Activated CD4-positive, CD25-positive, alpha-beta regulatory T cell treated with anti-CD3 and anti-CD28 coated beads, Interleukin-2, amount 50 U/mL, for 24 hours (primary cell): ENCODE measurements around the gene LRP1-AS.
"Not testable (repeated sequence)": the region's sequence is repeated elsewhere in the genome, so short reads cannot be mapped to it uniquely, and the experiment has no call there.

Experiments
- ATAC-seq, 2 donors: fragments of 150-1000 bp; cut with Tn5 transposase; one replicate each; pipeline ENCODE4 v1.10.0; 2021; ENCODE audit warnings: mild to moderate bottlenecking in 1 of 2, moderate library complexity in 1 of 2

Gene LRP1-AS

DNA sequence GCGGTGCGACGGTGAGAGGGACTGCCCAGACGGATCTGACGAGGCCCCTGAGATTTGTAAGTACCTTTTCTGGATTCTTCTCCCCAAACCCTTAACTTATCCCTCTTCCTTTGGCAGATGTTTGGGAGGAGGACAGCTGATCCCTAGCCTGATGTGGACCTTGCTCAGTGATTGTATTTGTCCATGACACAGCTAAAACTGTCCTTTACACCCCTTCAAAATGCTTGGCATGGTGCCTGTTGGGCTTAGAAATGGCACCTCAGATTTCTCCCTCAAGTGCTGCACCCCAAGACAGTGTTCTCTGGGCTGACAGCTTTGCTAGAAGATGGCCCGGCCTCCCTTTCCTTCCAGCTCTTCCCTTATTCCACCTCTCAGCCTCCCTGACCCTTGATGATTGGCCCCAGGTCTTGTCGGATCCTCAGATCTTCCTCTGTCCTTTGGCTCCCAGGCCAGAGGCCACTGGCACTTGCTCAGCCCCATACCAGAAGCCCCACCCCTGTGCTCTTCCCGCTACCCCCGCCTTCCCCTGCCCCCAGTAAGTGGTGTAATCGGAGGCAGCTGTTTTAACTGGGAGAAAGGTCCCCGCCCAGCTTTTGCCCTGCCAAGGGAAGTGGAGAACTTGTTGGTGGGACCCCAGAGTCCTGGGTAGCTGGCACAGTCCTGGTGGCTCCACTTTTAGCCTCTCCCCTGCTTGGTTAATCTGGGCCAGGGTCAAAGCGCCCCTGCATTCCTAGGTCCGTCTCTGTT lies 8.7 kb downstream of the LRP1-AS start:
- ATAC-seq = no peak

DNA sequence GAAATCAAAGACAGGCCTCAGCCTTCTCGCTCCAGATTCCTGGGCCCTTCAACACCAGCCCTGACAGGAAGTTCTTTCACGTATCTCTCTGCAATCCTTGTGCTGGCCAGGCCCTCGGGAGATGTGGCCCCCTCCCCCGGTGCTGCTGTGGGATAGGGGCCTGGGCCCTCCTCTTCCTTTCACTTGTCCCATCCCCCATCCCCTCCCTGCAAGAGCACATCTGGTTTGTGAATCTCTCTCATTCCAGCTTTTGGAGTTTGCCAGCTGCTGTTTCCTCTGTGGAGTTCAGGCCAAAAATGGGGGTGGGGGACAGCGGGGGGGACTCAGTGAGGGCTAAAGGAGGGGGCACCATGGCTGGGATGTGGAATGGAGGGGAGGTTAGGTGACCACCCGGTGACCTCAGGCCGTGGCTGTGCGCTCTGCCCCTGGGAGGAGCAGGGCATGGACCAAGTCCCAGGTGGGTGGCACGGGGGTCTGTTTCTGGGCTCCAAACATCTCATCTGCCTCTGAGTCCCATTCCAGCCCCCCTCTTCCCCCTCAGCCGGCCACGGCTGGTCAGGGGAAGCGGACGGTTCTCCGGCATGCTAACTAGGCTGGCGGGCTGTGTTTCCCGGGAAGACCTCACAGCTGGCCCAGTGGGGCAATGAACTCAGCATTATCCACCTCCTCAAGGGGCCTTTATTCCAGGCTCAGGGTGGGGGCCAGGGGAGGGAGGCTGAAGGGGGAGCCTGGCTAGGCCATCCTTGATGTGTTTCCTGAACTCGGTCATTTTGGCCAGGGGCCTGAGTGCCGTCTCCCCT lies 11.7 kb downstream of the LRP1-AS start:
- no peak for ATAC-seq

DNA sequence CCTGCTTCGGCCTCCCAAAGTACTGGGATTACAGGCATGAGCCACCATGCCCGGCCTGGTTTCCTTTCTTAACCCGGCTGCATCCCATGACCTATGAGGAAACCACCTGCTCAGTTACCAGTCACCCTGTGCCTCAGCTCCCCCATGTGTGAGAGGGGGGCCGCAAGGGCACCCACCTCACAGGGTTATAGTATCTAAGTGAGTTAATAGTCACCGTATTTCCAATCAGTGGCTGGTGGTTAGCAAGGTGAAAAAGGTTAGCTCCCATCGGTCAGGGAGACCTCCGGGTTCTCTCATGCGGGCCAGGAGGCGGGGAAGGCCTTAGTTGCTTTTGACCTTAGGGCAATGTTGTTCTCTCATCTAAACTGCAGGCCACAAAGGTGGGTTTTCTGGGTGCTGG lies 12.5 kb downstream of the LRP1-AS start:
- ATAC-seq = no peak

DNA sequence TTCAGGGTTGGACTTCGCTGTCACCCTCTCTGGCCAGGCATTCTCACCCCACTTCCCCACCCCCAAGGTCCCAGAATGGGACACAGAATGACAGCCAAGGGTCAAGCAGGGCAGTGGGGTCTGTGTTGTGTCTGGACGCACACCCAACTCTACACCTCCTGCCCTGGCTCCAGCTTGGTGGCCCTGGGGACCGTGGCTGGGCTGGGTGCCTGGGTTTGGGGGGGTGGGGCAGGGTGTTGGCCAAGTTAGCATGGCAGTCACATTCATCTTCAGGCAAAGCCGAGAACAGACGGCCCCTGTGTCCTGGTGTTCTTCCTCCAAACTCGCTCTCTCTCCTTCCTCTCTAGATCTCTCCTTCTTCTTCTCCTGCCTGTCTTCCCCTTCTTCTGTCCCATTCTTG lies 13.5 kb downstream of the LRP1-AS start:
- no peak for ATAC-seq

DNA sequence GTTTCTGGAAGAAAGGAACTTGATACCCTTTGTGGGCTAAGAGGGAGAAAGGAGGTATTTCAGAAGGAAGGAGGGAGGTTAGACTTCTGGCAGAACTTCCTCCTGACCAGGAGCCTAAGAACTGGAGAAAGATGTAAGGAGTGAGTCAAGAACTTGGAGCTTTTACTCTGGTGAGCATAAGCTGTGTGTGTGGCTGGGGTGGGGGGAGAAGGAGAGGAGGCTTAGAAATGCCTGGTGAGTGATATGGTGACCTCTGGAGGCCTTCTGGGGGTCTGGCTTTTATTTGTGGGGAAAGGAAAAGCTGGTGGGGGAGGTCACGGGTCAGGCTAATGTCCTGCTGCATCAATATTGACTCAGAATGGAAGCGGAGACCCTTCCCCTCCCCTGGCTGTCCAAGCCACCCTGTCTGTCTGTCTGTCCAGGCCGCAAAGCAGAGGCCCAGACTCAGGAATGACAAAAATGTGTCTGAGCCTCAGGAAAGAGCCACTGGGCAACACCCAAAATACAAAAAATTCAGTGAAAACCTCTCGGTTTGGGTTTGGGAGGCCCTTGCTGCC lies 14.3 kb downstream of the LRP1-AS start:
- no peak for ATAC-seq

DNA sequence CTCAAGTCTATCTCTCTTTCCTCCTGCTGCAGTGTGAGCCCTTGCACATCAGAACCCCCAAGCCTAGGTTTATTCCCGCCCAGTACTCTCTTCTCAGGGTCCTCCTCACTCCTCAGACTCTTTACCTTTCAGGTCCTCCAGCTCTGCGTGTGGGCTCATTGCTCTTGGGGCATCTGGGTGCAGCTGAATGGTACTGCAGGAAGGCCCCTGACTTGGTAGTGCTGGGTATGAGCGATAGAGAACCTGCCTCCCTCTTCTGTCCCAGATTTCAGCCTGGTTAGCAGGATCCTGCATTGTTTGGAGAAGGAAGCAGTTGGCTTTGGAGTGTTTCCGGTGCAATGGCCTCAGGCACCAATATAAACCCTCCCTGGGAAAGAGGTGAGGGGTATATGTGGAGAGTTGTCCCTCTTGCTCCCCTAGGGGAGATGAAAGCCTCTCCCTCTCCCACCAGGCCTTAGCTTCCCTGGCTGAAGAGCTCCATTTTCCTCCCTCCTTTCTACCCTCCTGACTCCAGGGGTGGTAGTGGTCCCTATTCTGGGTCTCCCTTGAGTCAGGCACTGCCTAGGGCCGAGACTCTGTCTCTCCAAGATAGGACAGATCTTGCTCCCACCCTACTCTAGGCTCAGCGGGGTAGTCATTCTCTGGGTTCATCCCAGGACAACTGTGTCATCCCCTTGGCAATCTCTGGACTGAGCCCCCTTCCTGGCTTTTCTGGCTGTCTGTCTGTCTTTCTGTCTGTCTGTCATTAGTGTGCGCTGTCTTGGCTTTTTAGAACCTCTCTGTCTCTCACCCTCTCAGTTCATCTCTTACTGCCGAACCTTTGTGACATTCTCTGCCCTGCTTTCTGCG lies 15.3 kb downstream of the LRP1-AS start:
- ATAC-seq = no peak

DNA sequence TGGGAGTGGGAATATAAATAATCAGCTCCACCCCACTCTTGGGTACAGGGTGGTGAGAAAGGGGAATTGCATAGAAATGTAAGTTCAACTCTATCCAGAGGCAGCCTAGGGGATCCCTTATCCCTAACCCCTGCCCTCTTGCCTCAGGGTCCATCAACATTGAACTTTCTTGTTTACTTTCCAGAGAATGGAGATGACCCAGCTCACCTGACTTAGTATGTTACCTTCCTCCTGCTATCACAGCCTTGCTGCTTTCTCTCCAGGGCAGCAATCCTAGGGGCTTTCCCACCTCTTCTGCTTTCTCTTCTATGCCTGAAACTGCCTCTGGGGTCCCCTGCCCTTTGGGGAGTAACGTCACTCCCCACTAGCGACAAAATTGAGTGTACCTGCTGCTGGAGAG lies 16.5 kb downstream of the LRP1-AS start:
- peak in 1 of 2 donors; percentile 25 for ATAC-seq

DNA sequence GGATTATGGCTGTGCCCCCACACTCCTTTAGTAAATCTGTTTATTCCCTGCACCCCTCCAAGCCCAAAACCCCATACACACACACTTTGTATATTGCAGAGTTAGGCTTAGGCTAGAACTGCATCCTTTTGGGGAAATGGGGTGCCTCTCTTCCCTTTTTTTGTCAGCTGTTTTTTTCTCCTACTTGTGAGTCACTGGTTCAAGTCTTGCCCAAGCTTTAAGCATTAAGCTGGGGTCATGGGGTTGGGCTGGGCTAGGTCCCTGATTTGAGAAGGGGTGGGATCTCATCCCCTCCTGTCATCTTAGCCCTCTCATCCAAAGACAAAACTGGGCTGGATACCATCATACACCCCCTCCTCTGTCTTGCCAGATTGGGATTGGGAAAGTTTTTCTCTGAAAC lies 17.5 kb downstream of the LRP1-AS start:
- ATAC-seq = no peak

DNA sequence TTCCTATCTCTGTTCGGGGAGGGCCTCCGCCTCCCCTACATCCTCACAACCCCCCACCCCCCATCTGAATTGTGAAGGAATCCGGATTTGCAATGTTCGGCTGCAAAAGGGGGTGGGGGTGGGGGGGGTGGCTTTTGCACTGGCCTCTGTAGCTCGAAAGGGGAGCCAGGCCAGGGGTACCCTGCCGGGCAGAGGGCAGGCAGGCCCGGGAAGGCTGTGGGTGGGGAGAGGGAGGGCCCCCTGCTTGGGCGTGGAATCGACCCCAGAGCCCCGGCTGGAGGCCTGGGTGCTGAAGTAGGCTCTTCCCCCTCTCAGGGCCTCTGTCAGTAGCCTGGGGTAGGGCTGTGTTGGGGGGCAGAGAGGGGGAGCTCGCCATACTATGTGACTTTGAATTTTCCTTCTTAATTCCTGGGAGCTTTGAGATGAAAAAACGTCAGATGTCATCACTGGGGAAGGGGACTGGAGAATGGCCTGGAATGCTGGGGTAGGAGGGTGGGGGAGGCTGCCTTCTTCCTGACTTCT lies 18.0 kb downstream of the LRP1-AS start:
- ATAC-seq = no peak

DNA sequence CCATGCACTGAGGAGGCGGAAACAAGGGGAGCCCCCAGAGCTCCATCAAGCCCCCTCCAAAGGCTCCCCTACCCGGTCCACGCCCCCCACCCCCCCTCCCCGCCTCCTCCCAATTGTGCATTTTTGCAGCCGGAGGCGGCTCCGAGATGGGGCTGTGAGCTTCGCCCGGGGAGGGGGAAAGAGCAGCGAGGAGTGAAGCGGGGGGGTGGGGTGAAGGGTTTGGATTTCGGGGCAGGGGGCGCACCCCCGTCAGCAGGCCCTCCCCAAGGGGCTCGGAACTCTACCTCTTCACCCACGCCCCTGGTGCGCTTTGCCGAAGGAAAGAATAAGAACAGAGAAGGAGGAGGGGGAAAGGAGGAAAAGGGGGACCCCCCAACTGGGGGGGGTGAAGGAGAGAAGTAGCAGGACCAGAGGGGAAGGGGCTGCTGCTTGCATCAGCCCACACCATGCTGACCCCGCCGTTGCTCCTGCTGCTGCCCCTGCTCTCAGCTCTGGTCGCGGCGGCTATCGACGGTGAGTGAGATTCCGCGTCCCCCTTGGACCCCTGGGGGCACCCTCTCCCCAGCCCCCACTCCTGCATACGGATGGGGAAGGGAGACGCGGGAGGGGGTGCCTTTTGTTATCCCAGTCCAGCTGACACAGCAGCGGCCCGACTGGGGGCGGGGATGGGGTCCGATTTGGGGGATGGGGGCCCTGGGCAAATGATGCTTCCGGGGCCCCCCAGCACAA lies 18.7 kb downstream of the LRP1-AS start:
- no peak for ATAC-seq

DNA sequence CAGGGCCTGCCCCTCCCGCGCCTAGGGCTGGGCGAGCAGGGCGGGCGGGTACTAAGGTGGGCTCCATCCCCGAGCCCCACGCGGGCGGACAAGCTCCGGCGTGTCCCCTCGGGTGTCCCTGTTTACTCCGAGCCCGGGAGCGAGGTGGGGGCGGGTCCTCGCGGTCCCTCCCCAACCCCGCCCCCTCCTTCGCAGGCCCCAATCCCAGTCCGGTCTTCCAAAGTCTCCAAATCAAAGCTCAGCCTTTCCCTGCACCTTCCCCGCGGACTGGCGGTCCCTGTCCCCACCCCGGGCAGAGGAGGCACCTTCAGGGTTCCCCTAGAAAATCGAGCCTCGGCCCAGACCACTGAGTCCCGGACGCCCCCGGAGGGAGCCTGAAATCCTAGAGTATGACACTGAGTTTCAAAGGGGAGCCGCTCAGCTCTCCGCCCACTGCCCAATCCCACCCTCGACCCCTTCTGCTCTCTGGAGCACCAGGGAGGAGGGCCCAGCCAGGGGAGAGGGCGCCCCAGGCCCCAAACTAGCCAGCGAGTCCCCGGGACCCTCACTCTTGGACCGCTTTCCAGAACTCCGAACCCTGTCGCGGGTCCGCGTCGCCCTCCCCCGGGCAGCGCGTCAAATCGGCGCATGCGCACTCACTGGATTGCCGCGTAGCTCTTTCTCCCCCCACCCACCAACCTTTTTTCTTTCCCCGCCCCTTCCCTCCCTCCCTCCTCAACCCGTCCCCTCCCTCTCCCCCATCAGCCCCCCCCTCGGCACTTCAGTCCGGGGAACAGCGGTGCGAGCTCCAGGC lies 19.5 kb downstream of the LRP1-AS start, which contains the start of gene LRP1:
Gene LRP1 (plus strand): TSS at position 758 of the 793 bp plus-strand sequence. CDS start 482 bp downstream, outside the sequence.
- peak; percentile 54 to 56 for ATAC-seq

DNA sequence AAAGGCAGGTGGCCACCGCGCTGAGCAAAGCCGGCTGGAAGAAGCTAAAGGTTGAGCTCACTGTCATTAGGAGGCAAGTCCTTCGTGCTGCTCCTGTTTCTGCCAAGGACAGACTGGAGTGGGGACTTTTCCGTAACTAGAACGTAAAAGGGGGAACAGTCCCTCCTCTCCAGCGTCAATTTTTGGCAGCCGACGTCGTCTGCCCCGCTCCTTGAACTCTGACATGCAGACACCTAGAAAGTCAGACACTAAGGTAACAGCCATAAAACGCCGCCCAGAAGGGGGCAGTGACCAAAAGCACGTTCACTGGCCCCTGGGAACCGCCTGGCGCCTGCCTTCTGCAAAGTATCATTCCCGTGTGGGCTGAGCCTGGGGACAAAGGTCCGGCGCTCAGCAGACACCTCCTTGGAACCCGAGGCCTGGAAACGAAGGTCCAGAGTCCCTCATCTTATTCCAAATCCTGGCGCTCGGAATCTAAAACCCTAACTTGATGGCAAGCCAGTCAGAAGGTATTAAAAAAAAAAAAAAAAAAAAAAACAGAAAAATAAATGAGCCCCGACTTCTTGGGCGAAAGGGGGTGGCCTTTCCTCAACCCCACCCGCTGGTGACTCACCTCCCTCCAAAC lies 20.2 kb downstream of the LRP1-AS start:
- ATAC-seq = peak in 1 of 2 donors; percentile 36

DNA sequence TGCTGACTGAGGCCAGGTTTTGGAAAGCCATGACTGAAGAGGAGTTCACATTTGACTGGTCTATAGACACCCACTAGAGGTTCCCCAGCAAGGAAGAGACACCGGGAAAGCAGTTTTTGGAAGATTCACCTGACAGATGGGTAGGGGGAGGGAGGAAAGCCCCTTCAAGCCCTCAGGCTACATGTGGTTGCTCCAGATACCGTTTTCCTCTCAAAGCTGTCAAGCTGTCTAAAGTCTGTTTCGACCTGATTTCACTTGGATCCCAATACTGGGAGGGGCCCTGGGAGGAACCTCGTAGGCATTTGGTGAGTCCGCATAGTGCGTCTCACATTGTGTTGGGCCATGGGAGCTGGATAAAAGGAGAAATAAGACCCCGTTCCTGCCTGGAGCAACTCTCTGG lies 20.9 kb downstream of the LRP1-AS start:
- ATAC-seq = no peak

DNA sequence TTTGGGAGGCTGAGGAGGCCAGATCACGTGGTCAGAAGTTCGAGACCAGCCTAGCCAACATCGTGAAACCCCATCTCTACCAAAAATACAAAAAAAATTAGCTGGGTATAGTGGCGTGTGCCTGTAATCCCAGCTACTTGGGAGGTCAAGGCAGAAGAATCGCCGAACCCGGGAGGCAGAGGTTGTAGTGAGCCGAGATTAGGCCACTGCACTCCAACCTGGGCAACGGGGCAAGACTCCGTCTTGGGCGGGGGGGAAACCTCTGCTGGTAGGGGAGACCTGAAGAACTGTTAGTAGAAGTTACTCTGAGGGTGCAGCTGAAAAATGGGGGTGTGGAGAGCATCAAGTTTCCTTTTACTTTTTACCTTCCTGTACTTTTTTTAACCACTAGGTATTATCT lies 21.4 kb downstream of the LRP1-AS start:
- no peak for ATAC-seq

DNA sequence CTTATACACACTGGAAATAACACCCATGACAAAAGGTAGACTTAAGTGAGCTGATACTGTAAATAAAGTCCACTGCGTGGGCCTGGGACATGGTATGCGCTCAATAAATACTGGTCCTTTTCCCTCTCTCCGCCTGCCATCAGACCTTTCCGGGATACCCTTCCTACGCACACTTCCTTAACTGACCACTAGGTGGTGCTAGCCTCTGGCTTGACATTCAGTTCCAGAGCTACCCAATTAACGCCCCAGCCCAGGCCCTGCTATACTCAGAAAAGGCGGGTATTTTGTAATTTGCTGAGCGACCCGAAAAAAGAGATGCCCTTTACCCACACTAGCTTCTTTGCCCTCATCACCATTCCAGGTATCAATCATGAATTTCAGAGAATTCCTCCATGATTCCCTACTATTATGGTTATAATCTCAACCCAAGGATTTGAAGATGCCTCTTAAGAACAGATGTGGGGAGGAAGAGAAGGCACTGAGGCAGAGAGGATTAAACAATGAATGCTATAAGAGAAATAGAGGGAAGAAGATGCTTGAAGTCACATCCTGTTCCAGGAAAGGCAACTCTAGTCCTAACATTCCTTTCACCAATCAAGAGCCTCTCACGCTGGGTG lies 23.1 kb downstream of the LRP1-AS start:
- ATAC-seq = peak; percentile 77 to 78

DNA sequence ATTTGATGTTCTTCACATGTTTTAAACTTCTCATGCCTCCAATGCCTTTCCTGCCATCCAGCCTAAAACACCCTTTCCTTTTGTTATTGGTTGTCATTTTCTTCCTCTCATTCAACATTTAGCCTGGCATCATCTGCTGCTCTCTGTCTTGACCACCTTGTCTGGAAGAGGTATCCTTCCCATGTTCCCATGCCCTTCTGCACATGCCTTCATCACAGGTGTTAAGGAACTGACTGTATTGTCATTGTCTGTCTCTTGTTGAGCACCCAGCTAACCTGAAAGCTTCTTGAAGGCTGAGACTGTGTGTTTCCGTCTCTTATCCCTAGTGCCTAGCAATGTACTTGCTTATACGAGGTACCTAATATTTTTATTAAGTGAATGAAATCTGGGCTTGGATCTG lies 23.6 kb downstream of the LRP1-AS start:
- ATAC-seq = no peak

DNA sequence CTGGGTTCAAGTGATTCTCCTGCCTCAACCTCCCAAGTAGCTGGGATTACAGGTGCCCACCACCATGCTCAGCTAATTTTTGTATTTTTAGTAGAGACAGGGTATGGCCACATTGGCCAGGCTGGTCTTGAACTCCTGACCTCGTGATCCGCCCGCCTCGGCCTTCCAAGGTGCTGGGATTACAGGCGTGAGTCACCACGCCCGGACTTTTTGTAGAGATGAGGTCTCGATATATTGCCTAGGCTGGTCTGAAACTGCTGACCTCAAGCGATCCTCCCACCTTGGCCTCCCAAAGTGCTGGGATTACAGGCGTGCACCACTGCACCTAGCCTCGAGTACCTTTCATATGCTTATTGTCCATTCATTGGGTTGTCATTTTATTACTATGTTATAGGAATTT lies 26.7 kb downstream of the LRP1-AS start:
- ATAC-seq = not testable (repeated sequence)

DNA sequence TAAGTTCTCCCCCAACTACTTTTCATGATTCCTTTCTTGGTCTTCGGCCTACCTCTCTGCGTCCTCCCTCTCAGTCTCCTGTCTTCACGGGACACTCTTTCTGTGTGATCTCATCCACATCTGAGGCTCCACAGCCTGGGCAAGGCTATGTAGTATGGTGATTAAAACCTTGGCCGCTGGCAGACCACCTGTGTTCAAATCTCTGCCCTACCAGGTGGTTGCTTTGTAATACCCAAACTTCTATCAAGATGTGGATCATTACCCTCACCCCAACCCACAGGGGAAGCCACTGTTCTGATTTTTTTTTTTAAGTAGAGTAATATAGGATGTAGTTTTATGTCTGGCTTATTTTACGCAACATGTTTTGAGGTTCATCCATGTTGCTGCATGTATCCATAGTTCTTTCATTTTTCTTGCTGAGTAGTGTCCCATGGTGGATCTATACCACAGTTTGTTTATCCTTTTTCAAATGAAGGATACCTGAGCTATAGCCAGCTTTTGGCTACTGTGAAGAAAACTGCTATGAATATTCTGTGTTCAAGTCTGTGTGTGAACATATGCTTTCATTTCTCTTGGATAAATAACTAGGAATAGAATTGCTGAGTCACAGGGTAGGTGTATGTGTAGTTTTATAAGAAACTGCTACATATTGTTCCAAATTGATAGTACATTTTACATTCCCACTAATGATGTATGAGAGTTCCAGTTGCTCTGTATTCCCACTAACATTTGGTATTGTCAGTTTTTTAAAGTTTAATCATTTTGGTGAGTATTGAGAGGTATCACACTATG lies 27.9 kb downstream of the LRP1-AS start:
- ATAC-seq = no peak

DNA sequence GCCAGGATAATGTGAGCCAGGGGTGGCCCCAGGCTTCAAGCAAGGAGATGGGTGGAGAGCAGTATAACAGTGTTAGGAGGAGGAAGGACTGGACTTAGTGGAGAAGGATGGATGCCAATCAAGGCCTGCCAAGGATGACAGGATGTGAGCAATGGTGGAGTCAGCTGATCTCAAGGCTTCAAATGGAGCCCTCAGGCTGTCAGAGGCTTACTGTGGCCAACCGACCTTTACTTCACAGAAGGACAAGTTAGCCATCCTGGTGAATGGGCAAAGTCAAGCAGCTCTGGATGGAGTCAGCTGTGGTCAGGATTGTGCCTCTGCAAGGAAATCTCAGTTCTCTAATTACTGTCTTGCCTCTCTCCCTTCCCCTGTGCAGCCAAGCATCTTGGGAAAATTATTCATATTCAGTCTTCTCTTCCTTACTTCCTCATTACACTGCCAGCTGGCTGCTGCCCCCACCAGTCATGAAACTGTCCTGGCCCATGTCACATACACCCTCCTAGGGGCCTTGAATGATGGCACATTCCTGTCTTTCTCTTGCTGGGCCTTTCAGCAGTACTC lies 28.6 kb downstream of the LRP1-AS start:
- peak; percentile 24 to 28 for ATAC-seq
